ENCODE results near the gene VAMP8.

GRCh38 chr2:85527787-85528186 is 49.6 kb upstream of the VAMP8 start:
- TF ChIP-seq CTCF (IDR thresholded peaks at IDR 0.05) = no peak
- TF ChIP-seq POLR2A (IDR thresholded peaks at IDR 0.05) = no peak
- no peak for TF ChIP-seq POLR2AphosphoS5 (IDR thresholded peaks at IDR 0.05)

All from prostate gland (tissue), 2 donors.